Breast epithelium (tissue), 4 donors: ENCODE measurements around the gene AGA. TPM values are rescaled to one million over a fixed set of nuclear protein-coding genes. Genes with fewer than 3 reads are reported as not detected.

Experiments used
- DNase-seq, 2 donors: peaks; one replicate each; pipeline ENCODE4 v3.0.0-alpha.2; 2019; ENCODE audit warnings: low spot score in 2 of 2
- H3K27ac ChIP-seq, 2 donors: fragments of 200-600 bp; sonication (generic) in 1 of 2; one replicate each; pipeline ENCODE4 v1.5.1; 2016 to 2019; ENCODE audit warnings: mild to moderate bottlenecking in 1 of 2
- H3K27me3 ChIP-seq, 2 donors: fragments of 200-600 bp; sonication (generic) in 1 of 2; one replicate each; pipeline versions ENCODE4 v1.5.1 to v1.6.0; 2017 to 2019; ENCODE audit warnings: control low read depth in 1 of 2, mild to moderate bottlenecking in 1 of 2
- H3K36me3 ChIP-seq: fragments of 200-600 bp; one replicate; pipeline ENCODE4 v1.5.1; 2019
- H3K4me1 ChIP-seq, 2 donors: fragments of 200-600 bp; sonication (generic); one replicate each; pipeline ENCODE4 v1.5.1; 2016 to 2019; ENCODE audit warnings: control low read depth in 1 of 2
- H3K4me3 ChIP-seq, 3 donors: fragments of 200-600 bp; sonication (generic); 1 replicate in 2 of 3; 2 replicates in 1 of 3; pipeline ENCODE4 v1.5.1; 2016 to 2019; ENCODE audit warnings: mild to moderate bottlenecking in 3 of 3, moderate library complexity in 2 of 3
- H3K9me3 ChIP-seq, 2 donors: fragments of 200-600 bp; sonication (generic) in 1 of 2; one replicate each; pipeline ENCODE4 v1.5.1; 2016 to 2019; ENCODE audit warnings: control low read depth in 1 of 2
- CTCF ChIP-seq, 3 donors: fragments of 450-650 bp; IDR thresholded peaks; one replicate each; pipeline ENCODE4 v1.5.1; 2016 to 2017; ENCODE audit warnings: antibody characterized with exemption in 3 of 3, mild to moderate bottlenecking in 3 of 3, moderate library complexity in 3 of 3
- POLR2A ChIP-seq: fragments of 450-650 bp; IDR thresholded peaks from one replicate; pipeline ENCODE4 v1.6.1; 2016; ENCODE audit warnings: antibody characterized with exemption, mild to moderate bottlenecking, moderate library complexity
- POLR2AphosphoS5 ChIP-seq, 3 donors: sonication (generic); formaldehyde crosslinking; IDR thresholded peaks; one replicate each; pipeline ENCODE4 v1.6.1; 2017; ENCODE audit warnings: antibody characterized with exemption in 3 of 3
- intact Hi-C: fragments of 100-400 bp; cut with DNase I; formaldehyde crosslinking; loops from one replicate; pipeline ENCODE4 v1.15.1; 2023; ENCODE audit warnings: low total_unique reads
- total RNA-seq, 3 donors: library from RNA; depleted of rRNA; stranded (reverse); fragments of >200 nt; gene quantifications; one replicate each; pipeline ENCODE4 v1.1.0, GENCODE V29; 2016

The AGA gene
- total RNA-seq, 3 donors from 2014 or later, result 16.7 to 29.3 (median 21.1) TPM

- H3K27me3 ChIP-seq, result no peaks in the 10 kb centered on the region
These were observed 55.9 kb downstream of the AGA start for GRCh38 chr4:177386278-177386815.

GRCh38 chr4:177385576-177386277 lies 56.5 kb downstream of the AGA start:
- intact Hi-C loops, result no loop called here
- H3K4me1 ChIP-seq, result no peaks in the 10 kb centered on the region
- H3K27me3 ChIP-seq, result no peaks in the 10 kb centered on the region
- no peaks in the 10 kb centered on the region for H3K9me3 ChIP-seq
- H3K36me3 ChIP-seq, result no peaks in the 10 kb centered on the region
- H3K4me3 ChIP-seq, result no peak overlapping the region
- DNase-seq, result no peak
- TF ChIP-seq CTCF (IDR thresholded peaks at IDR 0.05) (no peak), POLR2AphosphoS5 (IDR thresholded peaks at IDR 0.05) (no peak), POLR2A (no peak)
- no peak overlapping the region for H3K27ac ChIP-seq

More at GRCh38 chr4:177386278-177386815, 55.9 kb downstream of the AGA start:
- intact Hi-C loops, result no loop called here
- TF ChIP-seq POLR2A, result no peak
- no peak for TF ChIP-seq CTCF (IDR thresholded peaks at IDR 0.05)
- TF ChIP-seq POLR2AphosphoS5 (IDR thresholded peaks at IDR 0.05), result no peak
- no peaks in the 10 kb centered on the region for H3K4me1 ChIP-seq
- DNase-seq, result no peak
- H3K4me3 ChIP-seq, result no peak overlapping the region
- no peak overlapping the region for H3K27ac ChIP-seq
- H3K36me3 ChIP-seq, result no peaks in the 10 kb centered on the region
- H3K9me3 ChIP-seq, result no peaks in the 10 kb centered on the region

GRCh38 chr4:177384856-177385397 lies 57.3 kb downstream of the AGA start:
- Histone ChIP-seq H3K27ac (no peak overlapping the region), H3K4me1 (no peaks in the 10 kb centered on the region), H3K36me3 (no peaks in the 10 kb centered on the region), H3K27me3 (no peaks in the 10 kb centered on the region), H3K4me3 (no peak overlapping the region), H3K9me3 (no peaks in the 10 kb centered on the region)
- TF ChIP-seq POLR2AphosphoS5 (IDR thresholded peaks at IDR 0.05), result no peak
- no peak for TF ChIP-seq POLR2A
- TF ChIP-seq CTCF (IDR thresholded peaks at IDR 0.05), result no peak
- intact Hi-C loops, result no loop called here
- no peak for DNase-seq

- no peak overlapping the region for H3K4me3 ChIP-seq
- intact Hi-C loops, result no loop called here
- H3K27ac ChIP-seq, result no peak overlapping the region
- H3K36me3 ChIP-seq, result no peaks in the 10 kb centered on the region
- no peaks in the 10 kb centered on the region for H3K27me3 ChIP-seq
- no peaks in the 10 kb centered on the region for H3K9me3 ChIP-seq
- TF ChIP-seq POLR2AphosphoS5 (IDR thresholded peaks at IDR 0.05) (no peak), POLR2A (no peak), CTCF (IDR thresholded peaks at IDR 0.05) (no peak)
- no peak for DNase-seq
- H3K4me1 ChIP-seq, result no peaks in the 10 kb centered on the region
These were observed 60.4 kb downstream of the AGA start for GRCh38 chr4:177381762-177382310.

Other genes with a start within 250 kb of the AGA start
- under 1 TPM in 1 of 3 donors, not detected in 2; 0.32 TPM for gene NEIL3, start 132.6 kb downstream of the AGA start, total RNA-seq